Measurements from ENCODE around the gene EXOSC2. TPM values are rescaled to one million over a fixed set of nuclear protein-coding genes. Genes with fewer than 3 reads are reported as not detected.

Gene EXOSC2
- total RNA-seq, 6 experiments from 2014 or later, result 9.3 to 15.9 (median 13.3) TPM

DNA sequence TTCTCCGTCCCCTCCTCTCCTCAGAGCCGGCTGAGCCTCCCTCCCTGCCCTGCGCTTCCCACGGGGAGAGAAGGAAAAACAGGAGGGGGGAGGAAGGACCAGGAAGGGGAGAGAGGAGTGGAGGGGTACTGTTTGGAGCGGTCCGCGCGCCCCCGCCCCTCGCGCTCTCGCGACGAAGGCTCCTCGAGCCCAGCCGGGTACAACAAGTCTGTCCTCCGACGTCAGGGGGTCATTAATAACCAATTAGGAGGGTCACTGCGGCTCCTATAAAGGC lies 29.7 kb upstream of the EXOSC2 start:
- peak in 1 of 4 donors; percentile 2 for ATAC-seq
- H3K27me3 ChIP-seq, result peaks cover 26 to 68% of the 10 kb centered on the region in 2 donors
- TF ChIP-seq POLR2A (IDR thresholded peaks at IDR 0.05), result no peak
- TF ChIP-seq, protein P1, sequence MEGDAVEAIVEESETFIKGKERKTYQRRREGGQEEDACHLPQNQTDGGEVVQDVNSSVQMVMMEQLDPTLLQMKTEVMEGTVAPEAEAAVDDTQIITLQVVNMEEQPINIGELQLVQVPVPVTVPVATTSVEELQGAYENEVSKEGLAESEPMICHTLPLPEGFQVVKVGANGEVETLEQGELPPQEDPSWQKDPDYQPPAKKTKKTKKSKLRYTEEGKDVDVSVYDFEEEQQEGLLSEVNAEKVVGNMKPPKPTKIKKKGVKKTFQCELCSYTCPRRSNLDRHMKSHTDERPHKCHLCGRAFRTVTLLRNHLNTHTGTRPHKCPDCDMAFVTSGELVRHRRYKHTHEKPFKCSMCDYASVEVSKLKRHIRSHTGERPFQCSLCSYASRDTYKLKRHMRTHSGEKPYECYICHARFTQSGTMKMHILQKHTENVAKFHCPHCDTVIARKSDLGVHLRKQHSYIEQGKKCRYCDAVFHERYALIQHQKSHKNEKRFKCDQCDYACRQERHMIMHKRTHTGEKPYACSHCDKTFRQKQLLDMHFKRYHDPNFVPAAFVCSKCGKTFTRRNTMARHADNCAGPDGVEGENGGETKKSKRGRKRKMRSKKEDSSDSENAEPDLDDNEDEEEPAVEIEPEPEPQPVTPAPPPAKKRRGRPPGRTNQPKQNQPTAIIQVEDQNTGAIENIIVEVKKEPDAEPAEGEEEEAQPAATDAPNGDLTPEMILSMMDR (IDR thresholded peaks at IDR 0.05), result no peak
- H3K4me3 ChIP-seq, result no peak overlapping the region
- no peaks in the 10 kb centered on the region for H3K9me3 ChIP-seq
- no CpG with 5 or more reads among the region's 19 CpGs for WGBS (ENCODE audit: insufficient coverage, low coverage, low lambda C conversion rate, missing lambda C conversion rate)
- H3K36me3 ChIP-seq, result no peaks in the 10 kb centered on the region
- peaks cover 0 to 33% (median 0%) of the 10 kb centered on the region in 4 donors for H3K4me1 ChIP-seq
- DNase-seq, result no peak
- H3K27ac ChIP-seq, result no peak overlapping the region
- intact Hi-C loops (cut with DNase I), result no loop called here

DNA sequence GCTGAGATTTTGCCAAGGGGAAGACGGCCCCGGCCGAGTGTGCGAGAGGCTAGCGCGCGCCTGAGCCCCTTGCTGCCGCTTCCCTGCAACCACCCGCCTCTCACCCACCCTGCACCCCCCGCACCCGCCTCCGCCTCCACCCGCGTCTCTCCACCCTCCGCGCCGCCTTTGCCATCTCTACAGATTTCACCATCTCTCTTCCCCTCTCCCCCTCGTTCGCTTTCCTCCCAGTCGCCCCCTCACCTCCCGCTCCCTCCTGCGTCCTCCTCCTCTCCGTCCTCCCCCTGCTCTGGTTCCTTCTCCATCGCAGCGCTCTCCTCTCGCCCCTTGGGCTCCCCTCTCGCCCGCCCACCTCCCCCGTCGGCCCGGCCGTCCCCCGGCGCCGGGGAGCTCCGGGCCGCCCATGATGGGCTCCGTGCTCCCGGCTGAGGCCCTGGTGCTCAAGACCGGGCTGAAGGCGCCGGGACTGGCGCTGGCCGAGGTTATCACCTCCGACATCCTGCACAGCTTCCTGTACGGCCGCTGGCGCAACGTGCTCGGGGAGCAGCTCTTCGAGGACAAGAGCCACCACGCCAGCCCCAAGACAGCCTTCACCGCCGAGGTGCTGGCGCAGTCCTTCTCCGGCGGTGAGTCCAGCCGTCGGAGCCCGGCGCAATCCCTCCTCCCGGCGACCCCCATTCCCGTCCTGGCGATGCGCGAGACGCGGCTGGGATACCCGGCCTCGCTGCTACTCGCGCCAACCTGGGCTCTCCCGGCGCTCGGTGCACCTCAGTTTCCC lies 29.1 kb upstream of the EXOSC2 start, which contains the start of gene PRDM12:
TSS of gene PRDM12 (plus strand) at position 344 of the 778 bp plus-strand sequence. CDS start at position 404, 60 bp downstream.
- WGBS (ENCODE audit: insufficient coverage, low coverage, low lambda C conversion rate, missing lambda C conversion rate), result 4% methylated on average over 40 of the region's 76 CpGs
- no peaks in the 10 kb centered on the region for H3K36me3 ChIP-seq
- peaks cover 0 to 33% (median 0%) of the 10 kb centered on the region in 4 donors for H3K4me1 ChIP-seq
- TF ChIP-seq POLR2A (IDR thresholded peaks at IDR 0.05), result no peak
- TF ChIP-seq, protein P1 (IDR thresholded peaks at IDR 0.05), result no peak
- peaks cover 21 to 63% of the 10 kb centered on the region in 2 donors for H3K27me3 ChIP-seq
- H3K27ac ChIP-seq, result no peak within 1 kb of the TSS
- ATAC-seq, result peak in 3 of 4 donors; percentile 14 to 43 (median 19)
- no peak for DNase-seq
- H3K9me3 ChIP-seq, result no peaks in the 10 kb centered on the region
- no peak within 1 kb of the TSS for H3K4me3 ChIP-seq
- intact Hi-C loops (cut with DNase I), result loop anchor here in 1 of 2 donors (5.0 kb wide), 1 partner anchor 192 kb away; no protein-coding TSS in a partner anchor

DNA sequence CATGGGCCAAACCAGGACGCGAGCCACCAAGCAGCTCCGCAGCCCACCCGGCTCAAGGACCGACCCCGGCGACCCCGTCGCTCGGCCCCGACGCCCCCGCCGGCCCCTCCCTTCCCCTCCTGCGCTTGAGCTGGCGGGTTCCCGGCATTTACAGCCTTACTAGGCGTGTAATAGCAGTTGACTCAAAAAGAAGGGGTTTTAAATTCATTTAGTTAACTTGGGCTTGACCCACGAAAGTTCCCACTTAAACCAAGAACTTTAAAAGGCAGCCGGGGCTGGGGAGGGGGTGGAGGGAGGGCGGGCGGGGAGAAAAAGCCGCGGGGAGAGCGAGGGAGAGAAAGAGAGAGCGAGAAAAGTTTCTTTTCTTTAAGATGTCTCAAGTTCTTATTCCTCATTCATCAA lies 28.6 kb upstream of the EXOSC2 start:
- no peak for TF ChIP-seq POLR2A (IDR thresholded peaks at IDR 0.05)
- TF ChIP-seq, protein P1 (IDR thresholded peaks at IDR 0.05), result no peak
- no peak for DNase-seq
- H3K9me3 ChIP-seq, result no peaks in the 10 kb centered on the region
- intact Hi-C loops (cut with DNase I), result loop anchor here in 1 of 2 donors (5.0 kb wide), 1 partner anchor 193 kb away; no protein-coding TSS in a partner anchor
- 3% methylated on average over 21 of the region's 26 CpGs for WGBS (ENCODE audit: insufficient coverage, low coverage, low lambda C conversion rate, missing lambda C conversion rate)
- H3K4me3 ChIP-seq, result no peak overlapping the region
- H3K27ac ChIP-seq, result no peak overlapping the region
- no peak for ATAC-seq
- H3K27me3 ChIP-seq, result peaks cover 17 to 57% of the 10 kb centered on the region in 2 donors
- no peaks in the 10 kb centered on the region for H3K36me3 ChIP-seq
- peaks cover 0 to 33% (median 0%) of the 10 kb centered on the region in 4 donors for H3K4me1 ChIP-seq

GRCh38 chr9:130665431-130666392 lies 27.9 kb upstream of the EXOSC2 start:
- 3% methylated on average over 24 of the region's 61 CpGs for WGBS (ENCODE audit: insufficient coverage, low coverage, low lambda C conversion rate, missing lambda C conversion rate)
- H3K27me3 ChIP-seq, result peaks cover 17 to 50% of the 10 kb centered on the region in 2 donors

More at GRCh38 chr9:130665431-130666392, 27.9 kb upstream of the EXOSC2 start:
- H3K4me1 ChIP-seq, result peaks cover 0 to 27% (median 0%) of the 10 kb centered on the region in 4 donors
- no peaks in the 10 kb centered on the region for H3K9me3 ChIP-seq
- DNase-seq (no peak), ATAC-seq (no peak)
- no peak for TF ChIP-seq POLR2A (IDR thresholded peaks at IDR 0.05)
- TF ChIP-seq, protein P1 (IDR thresholded peaks at IDR 0.05), result no peak
- H3K36me3 ChIP-seq, result no peaks in the 10 kb centered on the region
- H3K27ac ChIP-seq, result no peak overlapping the region
- intact Hi-C loops (cut with DNase I), result loop anchor here in 1 of 2 donors (5.0 kb wide), 1 partner anchor 193 kb away; no protein-coding TSS in a partner anchor
- H3K4me3 ChIP-seq, result no peak overlapping the region
